HG03521 (cell line): ENCODE measurements around the gene NFATC2.

ENCODE experiments used
- ATAC-seq: cut with Tn5 transposase; IDR thresholded peaks from one replicate; pipeline ENCODE4 v1.9.1; 2021; ENCODE audit warnings: mild to moderate bottlenecking, moderate library complexity; ENCODE audit not compliant: unreplicated experiment

The NFATC2 gene

GRCh38 chr20:51542571-51543421, at the start of gene NFATC2:
Gene NFATC2 (minus strand): TSS chr20:51542719. CDS start chr20:51542499, 220 bp downstream.
- peak; percentile 42 for ATAC-seq

GRCh38 chr20:51591871-51592270, 49.4 kb upstream of the NFATC2 start:
- ATAC-seq, result no peak

GRCh38 chr20:51588762-51589161, 46.2 kb upstream of the NFATC2 start:
- ATAC-seq, result no peak

GRCh38 chr20:51587145-51587544, 44.6 kb upstream of the NFATC2 start:
- ATAC-seq, result no peak

- ATAC-seq, result no peak
Observed at GRCh38 chr20:51586005-51586440, 43.5 kb upstream of the NFATC2 start.

- ATAC-seq, result no peak
Observed at GRCh38 chr20:51585148-51585547, 42.6 kb upstream of the NFATC2 start.

- no peak for ATAC-seq
Observed at GRCh38 chr20:51584737-51585136, 42.2 kb upstream of the NFATC2 start.

- no peak for ATAC-seq
Observed at GRCh38 chr20:51584116-51584515, 41.6 kb upstream of the NFATC2 start.

GRCh38 chr20:51583499-51583898, 41.0 kb upstream of the NFATC2 start:
- no peak for ATAC-seq

GRCh38 chr20:51583073-51583472, 40.6 kb upstream of the NFATC2 start:
- no peak for ATAC-seq

GRCh38 chr20:51581571-51581970, 39.1 kb upstream of the NFATC2 start:
- no peak for ATAC-seq

GRCh38 chr20:51579137-51579536, 36.6 kb upstream of the NFATC2 start:
- ATAC-seq, result no peak

GRCh38 chr20:51578145-51578459, 35.6 kb upstream of the NFATC2 start:
- ATAC-seq, result no peak

GRCh38 chr20:51577432-51578144, 35.1 kb upstream of the NFATC2 start:
- no peak for ATAC-seq

- ATAC-seq, result no peak
Observed at GRCh38 chr20:51575486-51575885, 33.0 kb upstream of the NFATC2 start.

GRCh38 chr20:51574248-51575033, 31.9 kb upstream of the NFATC2 start:
- no peak for ATAC-seq

- ATAC-seq, result no peak
Observed at GRCh38 chr20:51573576-51574243, 31.2 kb upstream of the NFATC2 start.

- ATAC-seq, result no peak
Observed at GRCh38 chr20:51571460-51571794, 28.9 kb upstream of the NFATC2 start.

- no peak for ATAC-seq
Observed at GRCh38 chr20:51570739-51571459, 28.4 kb upstream of the NFATC2 start.
